Activated naive CD8-positive, alpha-beta T cell treated with anti-CD3 and anti-CD28 coated beads, Interleukin-2, amount 50 U/mL, for 24 hours (primary cell): ENCODE results near the gene FOXA3.

Experiments used
- ATAC-seq: fragments of 150-1000 bp; cut with Tn5 transposase; one replicate; pipeline ENCODE4 v1.10.0; 2021
- DNase-seq: peaks from one replicate; pipeline ENCODE4 v3.0.0; 2021
- H3K27ac Mint-ChIP-seq: one replicate; pipeline ENCODE4 v1.8.0; 2021; ENCODE audit warnings: mild to moderate bottlenecking, mixed read lengths
- H3K27me3 Mint-ChIP-seq: one replicate; pipeline ENCODE4 v1.8.0; 2021; ENCODE audit warnings: mixed read lengths
- H3K36me3 Mint-ChIP-seq: one replicate; pipeline ENCODE4 v1.8.0; 2021; ENCODE audit warnings: low read depth, mixed read lengths
- H3K4me1 Mint-ChIP-seq: one replicate; pipeline ENCODE4 v1.8.0; 2021; ENCODE audit warnings: mixed read lengths
- H3K4me3 Mint-ChIP-seq: one replicate; pipeline ENCODE4 v1.8.0; 2021; ENCODE audit warnings: mild to moderate bottlenecking, moderate library complexity, mixed read lengths
- H3K9me3 Mint-ChIP-seq: one replicate; pipeline ENCODE4 v1.8.0; 2021; ENCODE audit warnings: mixed read lengths

FOXA3 gene

GRCh38 chr19:45824531-45825262 is 39.4 kb upstream of the FOXA3 start:
- no peak overlapping the region for H3K27ac Mint-ChIP-seq
- H3K4me1 Mint-ChIP-seq = no peaks in the 10 kb centered on the region
- ATAC-seq (no peak), DNase-seq (no peak)
- no peaks in the 10 kb centered on the region for H3K27me3 Mint-ChIP-seq
- H3K36me3 Mint-ChIP-seq = peaks cover 28% of the 10 kb centered on the region
- no peak overlapping the region for H3K4me3 Mint-ChIP-seq
- no peaks in the 10 kb centered on the region for H3K9me3 Mint-ChIP-seq

DNA sequence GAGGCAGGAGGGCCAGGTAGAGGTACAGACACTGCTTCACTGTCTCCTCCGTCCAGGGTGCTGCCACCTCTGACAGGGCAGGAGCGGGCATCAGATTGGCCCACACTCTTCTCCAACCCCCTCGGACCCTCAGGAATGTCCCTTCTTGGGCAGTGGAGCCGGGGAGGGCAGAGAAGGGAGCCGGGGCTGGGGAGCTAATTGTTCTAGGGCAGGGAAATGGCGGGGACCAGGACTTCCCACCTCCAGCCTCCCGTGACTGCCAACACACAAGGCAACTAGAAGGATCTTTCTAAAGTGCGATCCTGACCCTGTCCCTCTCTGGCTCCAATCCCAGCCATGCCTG is 38.9 kb upstream of the FOXA3 start:
- Mint-ChIP-seq H3K4me3 (no peak overlapping the region), H3K36me3 (peaks cover 30% of the 10 kb centered on the region), H3K9me3 (no peaks in the 10 kb centered on the region), H3K27me3 (no peaks in the 10 kb centered on the region), H3K27ac (no peak overlapping the region), H3K4me1 (no peaks in the 10 kb centered on the region)
- ATAC-seq = no peak
- no peak for DNase-seq

- H3K4me3 Mint-ChIP-seq = no peak overlapping the region
- ATAC-seq (no peak), DNase-seq (no peak)
- peaks cover 36% of the 10 kb centered on the region for H3K36me3 Mint-ChIP-seq
- no peak overlapping the region for H3K27ac Mint-ChIP-seq
- no peaks in the 10 kb centered on the region for H3K27me3 Mint-ChIP-seq
- H3K4me1 Mint-ChIP-seq = no peaks in the 10 kb centered on the region
- H3K9me3 Mint-ChIP-seq = no peaks in the 10 kb centered on the region
Observed at GRCh38 chr19:45825917-45826893, 37.9 kb upstream of the FOXA3 start.

GRCh38 chr19:45826934-45827333 is 37.2 kb upstream of the FOXA3 start:
- no peaks in the 10 kb centered on the region for H3K27me3 Mint-ChIP-seq

GRCh38 chr19:45827459-45828093 is 36.5 kb upstream of the FOXA3 start:
- no peak for DNase-seq
- H3K27ac Mint-ChIP-seq = no peak overlapping the region
- no peaks in the 10 kb centered on the region for H3K27me3 Mint-ChIP-seq
- no peaks in the 10 kb centered on the region for H3K9me3 Mint-ChIP-seq
- H3K36me3 Mint-ChIP-seq = peaks cover 49% of the 10 kb centered on the region
- ATAC-seq = no peak
- no peak overlapping the region for H3K4me3 Mint-ChIP-seq
- no peaks in the 10 kb centered on the region for H3K4me1 Mint-ChIP-seq

More at GRCh38 chr19:45826934-45827333, 37.2 kb upstream of the FOXA3 start:
- H3K9me3 Mint-ChIP-seq = no peaks in the 10 kb centered on the region
- ATAC-seq (no peak), DNase-seq (no peak)
- peaks cover 43% of the 10 kb centered on the region for H3K36me3 Mint-ChIP-seq
- no peak overlapping the region for H3K27ac Mint-ChIP-seq
- no peak overlapping the region for H3K4me3 Mint-ChIP-seq
- H3K4me1 Mint-ChIP-seq = no peaks in the 10 kb centered on the region

DNA sequence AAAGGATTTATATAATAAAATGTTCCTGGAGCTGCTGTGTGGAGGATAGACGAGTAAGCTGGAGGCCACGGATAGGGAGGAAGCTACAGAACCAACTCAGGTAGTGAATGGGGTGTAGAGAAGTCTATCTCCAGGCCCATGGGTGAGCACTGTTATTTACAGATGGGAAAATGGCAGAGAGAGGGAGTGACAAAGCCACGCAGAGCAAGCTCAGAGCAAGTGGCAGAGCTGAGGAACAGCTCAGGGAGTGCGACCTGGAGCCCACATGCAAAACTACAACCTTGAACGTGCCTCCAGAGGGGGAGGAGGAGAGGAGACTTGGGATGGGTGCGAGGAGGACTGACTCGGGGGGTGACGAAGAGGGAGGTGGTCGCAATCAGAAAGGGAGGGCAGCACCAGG is 35.6 kb upstream of the FOXA3 start:
- Mint-ChIP-seq H3K9me3 (no peaks in the 10 kb centered on the region), H3K36me3 (peaks cover 46% of the 10 kb centered on the region), H3K4me1 (no peaks in the 10 kb centered on the region), H3K4me3 (no peak overlapping the region), H3K27ac (no peak overlapping the region), H3K27me3 (no peaks in the 10 kb centered on the region)
- ATAC-seq = no peak
- no peak for DNase-seq

DNA sequence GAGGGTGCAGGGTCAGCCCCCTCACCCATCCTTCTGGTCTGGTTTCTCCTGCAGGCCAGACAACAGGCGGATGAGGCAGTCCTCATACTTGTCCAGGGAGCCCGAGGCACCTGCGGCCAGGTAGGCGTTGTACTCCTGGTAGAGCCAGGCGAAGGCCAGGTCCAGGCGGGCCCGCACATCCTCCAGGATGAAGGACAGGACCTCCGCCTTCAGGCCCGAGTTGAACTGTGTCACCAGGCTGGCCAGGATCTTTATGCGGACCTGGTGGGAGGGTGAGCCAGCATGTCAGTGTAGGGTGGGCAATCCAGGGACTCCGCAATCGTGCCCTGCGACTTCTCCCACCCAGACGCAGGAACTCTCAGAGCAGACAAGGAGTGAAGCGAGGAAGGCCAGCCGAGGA is 35.2 kb upstream of the FOXA3 start:
- ATAC-seq (no peak), DNase-seq (no peak)
- Mint-ChIP-seq H3K4me1 (no peaks in the 10 kb centered on the region), H3K4me3 (no peak overlapping the region), H3K9me3 (no peaks in the 10 kb centered on the region), H3K36me3 (peaks cover 47% of the 10 kb centered on the region), H3K27ac (no peak overlapping the region), H3K27me3 (no peaks in the 10 kb centered on the region)

GRCh38 chr19:45834970-45835369 is 29.2 kb upstream of the FOXA3 start:
- Mint-ChIP-seq H3K4me3 (no peak overlapping the region), H3K36me3 (peaks cover 65% of the 10 kb centered on the region), H3K27ac (no peak overlapping the region), H3K9me3 (no peaks in the 10 kb centered on the region), H3K27me3 (no peaks in the 10 kb centered on the region), H3K4me1 (no peaks in the 10 kb centered on the region)
- ATAC-seq (no peak), DNase-seq (no peak)

GRCh38 chr19:45842198-45842597 is 21.9 kb upstream of the FOXA3 start:
- Mint-ChIP-seq H3K9me3 (no peaks in the 10 kb centered on the region), H3K4me1 (no peaks in the 10 kb centered on the region), H3K27ac (no peak overlapping the region), H3K36me3 (peaks cover 69% of the 10 kb centered on the region), H3K4me3 (no peak overlapping the region), H3K27me3 (no peaks in the 10 kb centered on the region)
- ATAC-seq = no peak
- DNase-seq = no peak

- ATAC-seq (no peak), DNase-seq (no peak)
- Mint-ChIP-seq H3K36me3 (peaks cover 58% of the 10 kb centered on the region), H3K27me3 (no peaks in the 10 kb centered on the region), H3K27ac (no peak overlapping the region), H3K4me3 (no peak overlapping the region), H3K9me3 (no peaks in the 10 kb centered on the region), H3K4me1 (no peaks in the 10 kb centered on the region)
Observed at GRCh38 chr19:45847663-45848062, 16.5 kb upstream of the FOXA3 start.

GRCh38 chr19:45848922-45849321 is 15.2 kb upstream of the FOXA3 start:
- DNase-seq = no peak
- Mint-ChIP-seq H3K4me1 (no peaks in the 10 kb centered on the region), H3K27ac (no peak overlapping the region), H3K27me3 (no peaks in the 10 kb centered on the region), H3K9me3 (no peaks in the 10 kb centered on the region), H3K4me3 (no peak overlapping the region), H3K36me3 (peaks cover 54% of the 10 kb centered on the region)
- ATAC-seq = no peak

GRCh38 chr19:45852145-45852750 is 11.9 kb upstream of the FOXA3 start:
- no peak overlapping the region for H3K27ac Mint-ChIP-seq
- no peak for DNase-seq
- no peak for ATAC-seq
- H3K4me3 Mint-ChIP-seq = no peak overlapping the region
- no peaks in the 10 kb centered on the region for H3K4me1 Mint-ChIP-seq
- no peaks in the 10 kb centered on the region for H3K27me3 Mint-ChIP-seq
- no peaks in the 10 kb centered on the region for H3K9me3 Mint-ChIP-seq
- peaks cover 46% of the 10 kb centered on the region for H3K36me3 Mint-ChIP-seq

DNA sequence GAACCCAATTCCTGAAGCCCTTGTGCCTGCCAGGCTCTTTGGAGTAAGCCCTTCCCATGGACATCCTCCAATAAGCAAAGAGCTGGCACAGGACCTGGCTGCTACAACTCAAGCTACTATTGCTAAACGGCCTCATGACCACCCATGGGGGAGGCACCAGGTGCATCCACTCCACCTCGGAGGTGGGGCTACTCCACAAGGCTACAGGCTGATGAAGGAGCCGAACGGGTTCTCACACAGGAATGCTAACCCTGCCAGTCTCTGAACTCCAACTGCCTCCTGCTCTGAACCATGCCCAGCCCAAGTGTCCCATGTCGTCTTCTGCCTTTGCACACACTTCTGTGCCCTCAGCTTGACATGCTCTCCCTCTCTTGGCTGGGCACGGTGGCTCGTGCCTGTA is 11.1 kb upstream of the FOXA3 start:
- ATAC-seq = no peak
- peaks cover 44% of the 10 kb centered on the region for H3K36me3 Mint-ChIP-seq
- H3K27ac Mint-ChIP-seq = no peak overlapping the region

DNA sequence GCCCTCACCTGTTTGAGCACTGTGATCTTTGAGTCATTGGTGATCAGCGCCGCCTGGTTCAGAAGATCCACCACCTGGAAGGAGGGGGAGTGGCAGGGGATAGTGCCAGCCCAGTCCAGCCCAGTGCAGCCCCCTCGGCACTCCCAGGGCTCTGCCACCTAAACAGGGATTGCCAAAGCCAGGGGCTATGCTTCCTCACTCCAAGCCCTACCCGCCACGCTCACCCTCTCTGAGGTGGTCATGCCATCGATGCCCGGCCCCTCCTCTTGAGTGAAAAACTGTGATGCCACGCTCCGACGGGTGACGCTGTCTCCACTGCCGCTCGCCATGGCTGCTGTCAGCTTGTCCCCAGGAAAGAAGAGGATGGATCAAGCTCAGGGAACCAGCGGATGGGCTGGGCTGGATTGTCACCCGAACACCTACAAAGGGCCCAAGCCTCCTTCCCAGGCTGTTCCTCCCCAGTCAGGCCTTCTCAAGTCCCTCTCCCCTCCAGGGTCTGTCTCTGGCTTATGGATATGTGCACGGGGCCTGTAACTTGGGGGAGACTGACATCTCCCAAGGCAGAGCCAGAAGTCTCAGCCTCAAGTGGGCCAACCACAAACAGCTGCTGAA is 9.9 kb upstream of the FOXA3 start:
- H3K9me3 Mint-ChIP-seq = no peaks in the 10 kb centered on the region
- no peak overlapping the region for H3K4me3 Mint-ChIP-seq
- H3K27ac Mint-ChIP-seq = no peak overlapping the region
- peaks cover 49% of the 10 kb centered on the region for H3K36me3 Mint-ChIP-seq
- H3K27me3 Mint-ChIP-seq = no peaks in the 10 kb centered on the region
- DNase-seq = no peak
- peaks cover 3% of the 10 kb centered on the region for H3K4me1 Mint-ChIP-seq
- ATAC-seq = no peak

More for the DNA sequence above, 11.1 kb upstream of the FOXA3 start:
- no peaks in the 10 kb centered on the region for H3K9me3 Mint-ChIP-seq
- DNase-seq = no peak
- no peak overlapping the region for H3K4me3 Mint-ChIP-seq
- H3K4me1 Mint-ChIP-seq = no peaks in the 10 kb centered on the region
- no peaks in the 10 kb centered on the region for H3K27me3 Mint-ChIP-seq
